NCI-H345 (cell line): ENCODE measurements around the gene DLK1.
A peak's percentile ranks its signal among the peaks of the same experiment; 100 is the strongest.

Experiments
- DNase-seq: peaks from one replicate; lab custom pipeline; 2025; lab: John Stamatoyannopoulos, UW

DLK1 gene

DNA sequence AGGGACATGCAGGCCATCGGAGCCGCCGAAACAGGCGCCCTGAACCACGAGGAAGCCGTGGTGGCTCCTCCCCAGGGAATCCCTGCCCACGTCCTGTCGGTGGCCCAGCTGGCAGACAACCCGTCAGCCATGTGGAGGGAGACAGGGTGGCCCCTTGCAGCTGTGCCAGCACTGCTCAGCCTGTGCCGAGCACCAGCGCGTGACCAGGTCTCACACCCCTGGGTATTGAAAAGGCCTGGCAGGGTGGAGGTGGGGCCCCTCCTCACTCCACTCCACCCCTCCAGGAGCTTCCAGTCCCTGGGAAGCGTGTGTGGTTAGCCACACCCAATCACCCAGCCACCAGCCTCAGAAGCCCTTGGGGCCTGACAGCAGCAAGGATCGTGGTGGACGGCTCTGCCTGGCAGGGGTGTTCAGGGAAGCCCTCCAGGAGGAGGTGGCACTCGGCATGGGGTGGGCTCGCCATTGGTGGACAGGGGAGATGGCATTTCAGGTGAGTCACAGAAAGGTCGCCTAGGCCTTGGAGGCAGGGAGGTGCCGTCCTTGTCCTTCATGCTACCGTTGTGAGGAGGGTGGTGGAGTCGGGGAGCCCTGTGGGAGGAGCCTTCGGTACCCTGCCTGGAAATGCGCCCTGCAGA lies 12.3 kb upstream of the DLK1 start:
- peak; percentile 58 for DNase-seq

DNA sequence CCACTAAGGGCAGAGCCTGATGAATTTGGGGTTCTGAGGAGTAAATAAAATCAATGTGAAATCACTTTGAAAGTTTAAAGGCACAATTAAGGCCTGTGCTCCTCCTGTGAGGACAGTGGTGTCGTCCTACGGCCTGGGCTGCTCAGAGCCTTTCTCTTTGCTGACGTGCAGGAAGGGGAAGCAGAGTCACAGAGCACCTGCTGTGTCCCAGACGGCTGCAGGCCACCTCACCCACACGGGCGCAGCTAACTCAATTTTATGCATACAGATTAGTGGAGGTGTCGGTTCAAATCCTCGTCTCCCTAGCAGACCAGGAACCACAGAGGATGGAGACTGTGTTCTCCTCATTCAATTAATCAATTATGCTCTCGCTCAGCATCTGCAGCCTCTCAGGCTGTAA lies 11.4 kb upstream of the DLK1 start:
- DNase-seq = no peak

DNA sequence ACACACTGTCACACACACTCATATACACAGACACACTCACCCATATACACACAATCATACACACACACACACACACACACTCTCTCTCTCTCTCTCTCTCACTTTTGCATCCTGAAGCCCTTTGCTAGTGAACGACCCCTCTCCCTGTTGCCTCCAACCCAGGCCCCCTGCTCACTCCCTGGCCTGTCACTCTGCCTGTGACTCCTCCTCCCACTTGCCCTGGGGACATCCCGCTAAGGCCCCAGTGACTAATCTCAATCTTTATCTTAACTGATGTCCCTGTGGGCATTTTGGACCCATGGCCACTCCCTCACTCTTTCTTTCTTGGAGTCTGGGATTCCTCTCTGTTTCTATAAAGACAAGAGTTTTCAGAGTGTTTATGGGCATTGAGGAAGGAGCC lies 10.9 kb upstream of the DLK1 start:
- DNase-seq = no peak

DNA sequence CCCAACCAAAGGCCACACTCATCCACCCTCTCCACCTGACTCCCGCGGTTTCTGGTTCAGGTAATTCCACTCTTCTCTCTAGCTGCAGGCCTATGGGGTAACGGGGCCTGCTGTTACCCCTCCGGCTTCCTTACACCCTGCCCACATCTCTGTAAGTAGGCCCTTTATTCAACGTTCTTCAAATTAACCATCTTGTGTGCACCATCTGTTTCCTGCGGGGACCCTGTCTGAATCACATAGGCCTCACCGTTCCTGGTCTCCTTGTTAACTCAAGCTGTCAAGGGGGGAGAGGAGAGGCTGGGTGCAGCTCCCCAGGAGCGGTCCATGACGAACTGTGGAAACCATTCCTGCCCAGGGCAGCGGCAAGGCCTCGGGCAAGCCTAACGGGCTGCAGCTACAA lies 9.3 kb upstream of the DLK1 start:
- DNase-seq = no peak

DNA sequence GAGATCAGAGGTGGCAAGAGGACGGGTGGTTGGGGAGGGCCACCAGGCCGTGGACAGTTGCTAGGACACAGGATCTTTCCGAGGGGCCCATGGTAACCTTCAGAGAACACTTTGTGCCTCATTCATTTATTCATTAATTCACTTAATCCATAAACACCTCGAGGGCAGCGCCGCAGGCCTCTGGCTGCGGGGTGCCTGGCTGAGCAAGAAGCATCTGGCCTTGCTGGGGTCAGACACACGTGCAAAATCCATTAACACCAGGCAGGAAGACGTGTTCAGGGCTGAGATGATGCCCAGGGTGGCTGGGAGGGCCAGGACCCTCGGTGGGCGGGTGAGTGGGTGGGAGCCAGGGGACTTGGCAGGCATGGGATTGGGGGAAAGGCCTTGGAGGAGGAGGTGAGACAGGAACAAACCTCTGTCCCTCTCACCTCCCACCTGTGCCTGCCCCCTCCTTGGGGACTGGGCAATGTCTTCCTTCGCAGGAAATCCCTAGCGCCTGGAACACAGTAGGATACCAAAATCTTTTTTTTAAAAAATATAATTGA lies 6.6 kb upstream of the DLK1 start:
- DNase-seq = no peak

DNA sequence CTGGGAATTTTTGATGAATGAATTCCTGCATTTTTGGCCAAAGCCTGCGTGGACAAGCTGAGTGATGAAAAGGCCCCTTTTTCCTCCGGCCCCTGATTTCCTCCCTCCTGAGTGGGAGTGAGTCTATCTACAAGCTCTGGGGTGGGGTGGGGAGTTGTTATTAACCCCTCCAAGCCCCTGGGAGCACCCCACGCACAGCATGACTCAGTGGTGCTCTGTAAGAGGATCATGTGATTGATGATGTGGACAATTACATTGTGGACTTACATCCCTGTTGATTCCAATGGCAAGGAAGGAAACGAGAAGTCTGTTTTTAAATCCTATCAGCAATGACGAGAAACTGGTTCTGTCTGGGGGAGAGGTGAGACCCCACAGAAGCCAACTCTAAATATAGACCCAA lies 5.1 kb upstream of the DLK1 start:
- no peak for DNase-seq

DNA sequence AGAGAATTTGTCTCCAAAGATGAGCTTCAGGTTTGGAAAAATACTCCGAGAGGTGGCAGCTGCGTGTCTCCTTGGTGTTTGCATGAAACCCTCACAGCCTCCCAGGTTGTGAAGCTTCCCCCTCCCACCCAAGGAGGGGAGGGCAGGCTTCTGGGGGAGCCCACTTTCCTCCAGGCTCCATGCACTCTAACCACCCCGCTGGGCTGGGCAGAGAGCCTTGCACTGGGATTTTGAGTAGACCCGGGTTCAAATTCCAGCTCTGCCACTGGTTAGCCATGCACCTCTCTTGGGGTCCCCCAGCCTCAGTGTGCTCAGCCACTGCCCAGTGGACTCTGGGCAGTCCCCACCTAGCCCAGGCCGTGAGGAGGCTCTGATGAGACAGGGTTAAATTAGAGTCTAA lies 4.3 kb upstream of the DLK1 start:
- no peak for DNase-seq

DNA sequence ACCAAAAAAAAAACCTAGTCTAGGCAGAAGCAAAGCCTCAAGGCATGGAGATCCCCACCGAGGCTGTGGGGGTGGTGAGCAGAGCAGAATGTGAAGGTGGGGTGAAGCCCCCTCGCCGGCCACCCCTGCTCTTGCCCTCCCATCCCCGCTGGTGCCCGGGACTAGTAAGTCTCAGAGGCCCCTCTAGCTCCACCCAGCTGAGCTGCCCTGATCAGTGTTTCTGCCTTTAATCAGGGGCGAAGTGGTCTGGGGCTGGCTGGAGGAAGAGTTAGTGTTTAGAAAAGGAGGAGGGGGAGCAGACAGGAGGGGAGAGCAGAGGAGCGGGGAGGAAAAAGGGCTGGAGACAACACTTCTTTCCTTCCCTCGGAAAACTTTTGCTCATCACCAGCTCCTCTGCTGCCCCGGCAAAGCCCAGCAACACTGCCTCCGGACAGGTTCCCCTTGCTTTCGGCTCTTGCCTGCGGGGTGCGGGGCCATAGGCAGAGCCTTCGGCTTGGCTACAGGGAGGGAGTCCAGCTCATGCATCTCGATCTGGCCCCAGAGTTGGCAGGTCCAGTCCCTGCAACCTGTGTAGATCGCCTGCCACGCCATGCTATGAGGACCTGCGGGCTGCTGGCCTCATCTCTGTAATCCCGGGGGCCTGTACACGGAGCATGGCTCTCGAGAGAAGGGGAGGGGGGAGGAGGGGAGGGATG lies 3.4 kb upstream of the DLK1 start:
- DNase-seq = no peak

DNA sequence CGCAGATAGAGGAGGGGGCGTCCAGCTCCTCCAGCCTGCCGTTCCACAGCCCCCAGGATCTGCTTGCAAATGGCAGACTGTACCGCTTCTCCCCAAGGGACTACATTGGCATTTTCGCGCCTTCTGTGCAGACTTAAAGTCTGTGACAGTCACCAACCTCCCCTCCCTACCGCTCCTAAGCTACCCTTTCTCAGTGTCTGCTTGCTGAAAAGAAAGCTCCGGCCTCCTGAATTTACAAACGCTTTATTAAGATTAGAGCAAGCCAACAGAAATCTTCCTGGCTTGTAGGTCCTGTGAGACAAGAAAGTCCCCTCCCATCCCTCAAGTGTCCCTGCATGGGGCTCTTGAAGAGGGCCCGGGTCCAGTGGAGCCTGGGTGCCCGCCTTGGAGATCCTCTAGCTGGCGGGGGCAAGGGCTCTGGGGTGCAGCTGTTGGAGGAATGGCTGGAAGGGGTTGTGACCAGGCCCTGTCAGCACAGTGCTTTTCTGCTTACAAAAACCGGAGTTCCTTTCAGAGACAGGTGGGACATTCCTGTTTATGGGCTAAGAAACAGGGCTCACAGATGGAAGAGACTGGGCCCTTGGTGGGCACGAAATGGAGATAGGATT lies 2.8 kb upstream of the DLK1 start:
- DNase-seq = no peak

DNA sequence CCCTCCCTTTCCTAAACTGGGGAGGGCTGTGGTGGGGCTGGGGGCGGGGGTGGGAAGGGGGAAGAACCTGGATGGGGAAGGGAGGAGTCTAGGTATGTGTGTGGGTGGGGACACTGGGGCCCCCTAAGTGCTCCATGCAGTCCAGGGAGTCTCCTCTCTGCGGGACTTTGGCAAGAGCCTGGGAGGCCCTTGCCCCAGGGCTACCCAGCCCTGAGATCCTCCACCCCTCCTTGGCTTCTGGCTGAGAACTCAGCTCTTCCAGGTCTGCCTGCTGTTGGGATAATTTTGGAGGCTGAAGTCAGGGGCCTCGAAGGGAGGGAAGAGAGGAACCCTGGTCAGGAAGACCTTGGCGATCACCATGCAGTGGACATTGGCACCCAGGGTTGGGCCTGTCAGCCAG lies 2.2 kb upstream of the DLK1 start:
- DNase-seq = no peak

DNA sequence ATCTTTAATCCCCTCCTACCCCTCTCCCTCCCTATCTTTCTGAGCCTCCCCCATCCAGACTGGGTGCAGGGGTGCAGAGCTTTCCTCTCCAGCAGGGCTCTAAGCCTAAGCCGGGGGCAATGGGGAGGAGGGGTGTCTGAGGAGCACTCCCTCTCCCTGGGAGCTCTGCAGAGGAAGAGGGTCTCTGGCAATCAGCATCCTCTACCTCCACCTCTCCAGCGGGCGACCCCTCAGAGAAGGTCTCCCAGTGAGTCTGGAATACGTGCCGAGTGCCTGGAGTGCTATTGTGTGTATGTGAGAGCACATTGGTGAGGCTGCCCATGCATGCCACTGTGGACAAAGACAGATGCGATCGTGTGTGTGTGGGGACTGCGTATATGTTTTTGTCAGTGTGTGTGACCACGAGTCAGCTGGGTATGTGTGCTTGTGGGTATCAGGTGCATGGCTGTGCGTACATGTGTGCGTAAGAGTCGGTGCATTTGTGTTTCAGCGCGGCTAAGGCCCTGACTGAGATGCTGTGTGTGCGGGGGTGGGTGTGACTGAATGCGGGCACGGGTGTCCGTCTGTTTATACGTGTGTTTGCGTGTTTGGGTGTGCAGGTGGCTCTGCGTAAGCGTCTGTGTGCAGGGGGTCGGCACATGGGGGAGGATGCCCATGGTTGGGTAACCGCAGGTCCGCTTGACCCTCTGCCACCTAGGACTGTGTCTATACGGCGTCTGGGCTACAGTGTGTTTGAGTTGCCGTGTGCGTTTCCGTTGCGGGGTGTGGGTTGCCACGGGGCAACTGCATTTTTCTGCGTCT lies 905 bp upstream of the DLK1 start:
- no peak for DNase-seq

DNA sequence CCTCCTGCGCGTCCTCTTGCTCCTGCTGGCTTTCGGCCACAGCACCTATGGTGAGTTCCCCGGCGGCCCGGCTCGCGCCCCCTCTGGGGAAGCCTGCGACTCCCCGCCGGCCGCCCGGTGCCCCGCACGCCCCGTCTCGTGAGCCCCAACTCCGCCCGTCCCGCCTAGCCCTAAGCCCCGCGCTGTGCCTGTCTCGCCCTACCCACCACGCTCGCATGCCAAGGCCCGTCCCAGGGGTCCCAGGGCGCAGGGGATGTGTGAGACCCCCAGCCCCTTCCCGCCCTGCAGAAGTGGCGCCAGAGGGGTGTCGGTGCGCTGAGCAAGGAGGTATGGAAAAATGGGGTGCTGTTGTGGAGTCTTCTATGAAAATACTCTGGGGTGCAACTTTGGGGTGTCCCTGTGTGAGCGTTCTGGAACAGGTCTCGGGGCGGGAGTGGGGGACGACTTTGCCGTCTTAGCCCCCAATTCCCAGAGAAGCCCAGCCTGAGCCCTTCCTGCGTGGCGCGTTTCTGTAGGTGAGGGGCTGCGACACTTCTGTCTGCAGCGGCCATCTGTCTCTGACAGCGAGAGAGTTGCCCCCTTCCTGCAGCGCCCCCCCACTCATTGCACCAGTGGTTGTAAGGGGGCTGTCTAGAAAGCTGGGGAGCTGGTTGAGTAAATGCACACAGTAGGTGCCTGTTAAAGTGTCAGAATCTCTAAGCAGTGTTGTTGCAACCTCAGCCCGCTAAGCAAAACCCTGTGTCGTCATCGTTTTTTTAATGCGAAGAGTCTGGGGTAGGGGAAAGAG lies 587 bp downstream of the DLK1 start:
- no peak for DNase-seq

DNA sequence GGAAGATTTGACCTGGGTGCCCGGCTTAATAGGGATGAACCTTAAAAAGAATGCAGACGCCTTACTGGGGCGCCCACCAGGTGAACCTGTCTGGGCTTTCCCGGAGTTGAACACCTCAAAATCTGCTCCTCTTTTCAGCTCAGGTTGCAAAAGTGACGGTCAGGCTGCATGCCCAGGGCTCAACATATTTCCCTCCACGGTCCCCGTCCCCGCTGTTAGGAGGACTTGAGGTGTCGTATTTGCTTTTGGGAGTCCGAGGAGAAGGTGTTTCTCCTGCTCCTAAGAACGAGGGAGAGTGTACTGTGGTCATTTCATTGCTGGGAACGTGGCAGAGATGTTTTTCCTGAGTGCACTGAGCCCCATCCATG lies 1.2 kb downstream of the DLK1 start:
- DNase-seq = no peak

DNA sequence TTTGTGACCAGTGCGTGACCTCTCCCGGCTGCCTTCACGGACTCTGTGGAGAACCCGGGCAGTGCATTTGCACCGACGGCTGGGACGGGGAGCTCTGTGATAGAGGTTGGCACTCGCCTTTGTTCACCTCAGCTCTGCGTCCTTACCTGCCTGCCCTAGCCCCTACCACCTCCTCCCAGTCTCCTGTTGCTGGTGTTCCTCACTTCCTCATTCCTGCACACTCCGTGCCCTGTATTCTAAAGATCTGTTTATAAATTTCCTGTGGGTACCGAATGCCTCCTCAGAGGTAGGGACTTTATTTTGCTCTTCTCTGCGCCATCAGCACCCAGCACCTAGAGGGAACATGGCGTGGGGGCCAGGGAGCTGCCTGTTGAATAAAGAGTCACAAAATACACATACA lies 2.3 kb downstream of the DLK1 start:
- no peak for DNase-seq

DNA sequence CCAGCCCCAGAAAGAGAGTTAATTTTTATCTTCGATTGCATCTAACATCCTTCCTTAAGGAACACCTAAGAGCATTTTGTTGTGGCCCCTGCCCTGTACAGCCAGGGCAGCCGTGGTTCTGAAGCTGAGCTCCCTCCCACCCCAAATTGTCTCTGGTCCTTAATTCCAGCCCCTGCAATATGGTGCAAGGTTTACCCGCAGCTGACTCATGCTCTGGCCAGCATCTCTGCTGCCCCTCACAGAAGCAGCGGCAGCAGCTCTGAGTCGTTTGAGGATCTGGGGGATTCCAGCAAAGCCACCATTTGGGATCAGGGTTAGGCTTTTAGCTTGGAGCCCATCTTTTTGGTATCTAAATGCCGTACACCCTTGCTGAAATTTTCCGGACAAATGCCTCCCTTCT lies 3.3 kb downstream of the DLK1 start:
- no peak for DNase-seq

DNA sequence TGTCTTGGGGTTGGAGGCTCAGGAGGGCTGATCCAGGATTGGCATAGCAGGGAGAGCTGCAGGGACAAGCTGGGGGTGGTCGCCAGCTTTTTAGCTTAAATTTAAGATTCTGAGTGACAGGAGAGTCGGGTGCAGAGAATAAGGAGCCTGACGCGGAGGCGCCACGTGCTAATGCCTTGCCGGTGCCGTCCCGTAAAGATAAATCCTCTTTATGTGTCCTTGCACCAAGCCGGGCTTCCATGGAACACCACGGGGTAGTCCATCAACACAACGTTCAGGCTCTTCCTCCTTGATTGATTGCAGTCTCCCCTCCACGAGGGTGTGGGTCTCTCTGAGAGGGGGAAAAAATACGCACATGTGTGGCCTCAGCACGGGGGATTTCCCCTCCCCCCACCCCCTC lies 3.9 kb downstream of the DLK1 start:
- DNase-seq = no peak

DNA sequence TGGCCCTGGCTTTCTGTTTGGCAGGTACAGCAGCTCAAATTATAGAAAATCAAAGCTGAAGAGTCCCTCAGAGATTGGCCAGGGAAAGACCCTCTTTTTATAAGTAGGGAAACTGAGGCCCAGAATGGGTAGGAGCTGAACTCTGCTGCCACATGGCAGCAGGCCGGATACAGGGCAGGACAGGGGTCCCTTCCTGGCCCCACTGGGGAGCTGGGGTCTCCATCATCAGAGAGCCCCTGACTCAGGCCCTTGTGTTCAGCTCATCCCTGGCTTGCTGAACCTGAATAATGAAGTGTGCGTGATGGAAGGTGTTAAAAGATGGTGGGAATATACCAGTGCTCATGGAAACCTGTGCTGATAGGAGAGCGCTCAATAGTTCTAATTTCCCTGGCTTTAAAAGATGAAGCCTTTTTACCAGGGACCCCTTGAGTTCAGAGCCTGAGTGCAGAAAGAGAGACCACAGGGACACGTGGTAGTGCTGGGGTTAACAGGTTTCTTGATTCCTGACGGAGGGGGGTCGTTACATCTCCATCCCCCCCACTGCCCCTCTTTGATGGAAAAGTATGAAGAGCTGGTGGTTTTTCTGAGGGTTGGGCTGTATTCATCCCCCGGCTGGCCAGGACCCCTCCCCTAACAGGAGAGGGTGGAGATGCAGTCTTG lies 4.4 kb downstream of the DLK1 start:
- DNase-seq = no peak

DNA sequence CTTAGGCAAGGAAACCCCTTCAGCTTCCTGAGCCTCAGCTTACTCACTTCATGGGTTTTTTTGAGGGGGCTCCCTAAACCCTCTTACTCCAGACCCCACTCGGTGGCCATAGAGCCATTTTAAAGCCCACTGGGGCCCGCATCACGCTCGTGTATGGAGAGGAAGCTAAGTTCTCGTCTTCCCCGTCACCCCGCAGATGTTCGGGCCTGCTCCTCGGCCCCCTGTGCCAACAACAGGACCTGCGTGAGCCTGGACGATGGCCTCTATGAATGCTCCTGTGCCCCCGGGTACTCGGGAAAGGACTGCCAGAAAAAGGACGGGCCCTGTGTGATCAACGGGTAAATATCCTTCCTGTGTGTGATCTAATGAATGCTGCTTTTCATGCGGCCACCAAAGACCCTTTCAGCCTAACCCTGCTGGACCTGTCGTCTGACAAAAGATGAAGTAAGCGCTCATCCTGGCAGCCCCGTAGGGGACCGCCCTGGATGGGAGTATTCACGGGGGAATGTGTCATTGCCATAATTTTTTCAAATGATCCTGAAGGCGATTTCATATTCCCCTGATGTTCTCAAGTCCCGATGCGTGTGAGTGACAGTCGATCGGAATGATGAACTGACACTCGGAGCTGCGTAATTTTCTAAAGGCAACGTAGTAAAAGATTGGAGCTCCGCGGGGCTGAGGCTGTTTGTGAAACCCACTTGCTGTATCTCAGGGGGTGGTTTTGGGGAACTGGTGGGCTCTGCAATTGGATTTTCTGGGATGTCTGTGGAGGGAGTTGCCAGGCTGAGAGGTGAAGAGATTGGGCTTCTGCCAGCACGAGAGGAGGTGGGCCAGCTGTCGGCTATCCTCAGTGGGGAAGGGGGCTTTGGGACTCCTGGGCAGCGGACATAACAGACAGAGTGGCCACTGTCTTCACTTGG lies 5.4 kb downstream of the DLK1 start:
- DNase-seq = no peak

DNA sequence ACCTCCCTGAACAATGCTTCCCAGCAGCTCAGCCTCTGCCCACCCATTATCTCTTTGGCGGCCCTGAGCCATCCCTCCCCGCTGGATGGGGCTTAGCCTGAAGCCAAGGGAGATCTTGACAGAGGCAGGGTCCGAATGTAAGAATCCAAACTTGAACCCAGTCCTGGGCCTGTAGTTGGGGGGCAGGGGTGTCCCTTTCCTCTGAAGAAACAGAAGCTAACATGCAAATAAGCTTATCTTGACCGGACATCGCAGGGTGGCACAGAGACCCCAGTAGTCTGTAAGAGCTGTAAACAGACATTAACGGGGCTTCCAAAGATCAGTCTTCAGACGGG lies 6.0 kb downstream of the DLK1 start:
- no peak for DNase-seq

DNA sequence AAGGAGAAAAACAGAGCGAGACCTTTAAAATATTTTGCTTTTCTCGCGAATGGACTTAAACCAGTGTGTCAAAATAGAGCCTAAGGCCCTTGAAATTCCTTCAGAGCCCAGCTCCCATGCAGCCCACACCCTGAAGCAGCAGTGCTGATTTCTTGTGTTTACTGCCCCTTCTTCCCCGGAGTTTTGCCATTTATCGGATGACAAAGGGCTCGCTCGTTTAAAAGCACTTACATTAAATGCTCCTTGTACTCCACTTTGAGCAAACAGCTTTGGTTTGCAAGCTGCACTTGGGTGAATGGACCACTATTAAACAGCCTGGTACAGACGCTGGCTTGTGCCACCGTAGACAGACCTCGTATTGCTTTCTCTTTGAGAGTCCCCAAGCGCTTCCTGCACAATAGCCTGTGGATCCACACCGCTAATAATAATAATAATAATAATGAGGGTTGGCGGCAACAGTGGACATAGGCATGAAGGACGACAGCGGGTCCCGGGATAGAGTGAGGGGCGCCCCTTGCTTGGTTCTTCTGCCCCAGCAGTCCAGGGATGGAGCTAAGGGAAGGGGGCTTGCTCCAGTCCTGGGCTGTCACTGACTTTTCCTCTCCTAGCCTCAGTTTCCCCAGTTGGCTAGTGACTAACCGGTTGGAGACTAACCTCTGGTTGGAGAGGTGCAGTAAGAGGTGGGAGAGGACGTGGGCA lies 6.6 kb downstream of the DLK1 start:
- DNase-seq = peak; percentile 51
